Measurements from ENCODE around the gene LBX1.

The LBX1 gene

GRCh38 chr10:101241840-101242707 lies 12.8 kb upstream of the LBX1 start:
- DNase-seq = no peak

GRCh38 chr10:101238732-101239105 lies 9.5 kb upstream of the LBX1 start:
- no peak for DNase-seq

- no peak for DNase-seq
Measured at GRCh38 chr10:101237982-101238731, 8.9 kb upstream of the LBX1 start.

- no peak for DNase-seq
Measured at GRCh38 chr10:101237081-101237981, 8.1 kb upstream of the LBX1 start.

GRCh38 chr10:101236376-101237080 lies 7.3 kb upstream of the LBX1 start:
- no peak for DNase-seq

GRCh38 chr10:101235766-101236165 lies 6.5 kb upstream of the LBX1 start:
- no peak for DNase-seq

- no peak for DNase-seq
Measured at GRCh38 chr10:101234333-101234732, 5.1 kb upstream of the LBX1 start.

GRCh38 chr10:101233863-101234262 lies 4.6 kb upstream of the LBX1 start:
- DNase-seq = no peak

- no peak for DNase-seq
Measured at GRCh38 chr10:101233443-101233842, 4.2 kb upstream of the LBX1 start.

GRCh38 chr10:101231912-101232689 lies 2.8 kb upstream of the LBX1 start:
- DNase-seq = no peak

GRCh38 chr10:101231092-101231491 lies 1.8 kb upstream of the LBX1 start:
- no peak for DNase-seq

GRCh38 chr10:101230183-101230917 lies 1.1 kb upstream of the LBX1 start:
- no peak for DNase-seq

- DNase-seq = no peak
Measured at GRCh38 chr10:101228966-101229265, 347 bp downstream of the LBX1 start.

- no peak for DNase-seq
Measured at GRCh38 chr10:101228153-101228965, 904 bp downstream of the LBX1 start.

GRCh38 chr10:101227429-101228152 lies 1.7 kb downstream of the LBX1 start:
- no peak for DNase-seq

GRCh38 chr10:101226491-101227428 lies 2.5 kb downstream of the LBX1 start:
- DNase-seq = no peak

- no peak for DNase-seq
Measured at GRCh38 chr10:101225846-101226421, 3.3 kb downstream of the LBX1 start.

All from NCI-H510A treated with DMSO at 0.1 percent for 48 hours (cell line).